IPS DF 6.9 (cell line): ENCODE data around the gene CCT8L2.
"Not testable (repeated sequence)": the region's sequence is repeated elsewhere in the genome, so short reads cannot be mapped to it uniquely, and the experiment has no call there.

Experiments used
- DNase-seq: peaks from one replicate; pipeline ENCODE4 v3.0.0-alpha.2; 2013; ENCODE audit warnings: low read depth, low spot score
- H3K27ac ChIP-seq: one replicate; pipeline ENCODE4 v1.5.1; 2013; ENCODE audit warnings: low read length, control low read depth
- H3K27me3 ChIP-seq: 2 replicates; pipeline ENCODE4 v1.6.1; 2013; ENCODE audit warnings: mild to moderate bottlenecking, low read length; ENCODE audit not compliant: control insufficient read depth, insufficient read depth
- H3K36me3 ChIP-seq: 2 replicates; pipeline ENCODE4 v1.6.1; 2013; ENCODE audit warnings: low read length; ENCODE audit not compliant: control insufficient read depth, insufficient read depth
- H3K4me1 ChIP-seq: 2 replicates; pipeline ENCODE4 v1.6.1; 2013; ENCODE audit warnings: low read length; ENCODE audit not compliant: control insufficient read depth, insufficient read depth
- H3K4me3 ChIP-seq: 2 replicates; pipeline ENCODE4 v1.5.1; 2013; ENCODE audit warnings: mild to moderate bottlenecking, low read length
- H3K9me3 ChIP-seq: 2 replicates; pipeline ENCODE4 v1.6.1; 2013; ENCODE audit warnings: low read length, inconsistent platforms; ENCODE audit not compliant: control insufficient read depth, insufficient read depth
- WGBS: extraction: QIAGEN DNeasy Blood & Tissue Kit; methylation state at CpG from one replicate; pipeline ENCODE4 v1.1.7; 2013; ENCODE audit warnings: mixed read lengths, missing lambda C conversion rate; ENCODE audit not compliant: insufficient read length, insufficient coverage; 5-methylcytosine and 5-hydroxymethylcytosine counted together

Gene CCT8L2

DNA sequence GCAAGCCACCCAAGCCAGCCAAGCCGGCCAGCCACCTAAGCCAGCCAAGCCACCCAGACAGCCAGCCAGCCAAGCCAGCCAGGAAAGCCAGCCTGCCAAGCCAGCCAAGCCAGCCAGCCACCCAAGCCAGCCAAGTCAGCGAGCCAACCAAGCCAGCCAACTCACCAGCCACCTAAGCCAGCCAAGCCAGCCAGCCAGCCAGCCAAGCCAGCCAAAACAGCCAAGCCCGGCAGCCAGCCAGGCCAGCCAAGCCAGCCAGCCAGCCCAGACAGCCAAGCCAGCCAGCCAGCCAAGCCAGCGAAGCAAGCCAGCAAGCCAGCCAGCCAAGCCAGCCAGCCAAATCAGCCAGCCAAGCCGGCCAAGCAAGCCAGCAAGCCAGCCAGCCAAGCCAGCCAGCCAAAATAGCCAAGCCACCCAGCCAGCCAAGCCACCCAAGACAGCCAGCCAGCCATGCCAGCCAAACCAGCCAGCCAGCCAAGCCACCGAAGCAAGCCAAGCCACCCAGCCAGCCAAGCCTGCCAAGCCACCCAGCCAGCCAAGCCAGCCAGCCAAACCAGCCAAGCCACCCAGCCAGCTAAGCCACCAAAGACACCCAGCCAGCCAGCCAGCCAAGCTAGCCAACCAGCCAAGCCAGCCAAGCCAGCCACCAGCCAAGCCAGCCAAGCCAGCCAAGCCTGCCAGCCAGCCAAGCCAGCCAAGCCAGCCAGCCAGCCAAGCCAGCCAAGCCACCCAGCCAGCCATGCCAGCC is 27.6 kb downstream of the CCT8L2 start:
- H3K4me3 ChIP-seq, H3K27ac ChIP-seq, H3K36me3 ChIP-seq, DNase-seq, H3K27me3 ChIP-seq, H3K4me1 ChIP-seq, H3K9me3 ChIP-seq: not testable (repeated sequence)
- no CpG with 5 or more reads among the region's 6 CpGs for WGBS

- no peaks in the 10 kb centered on the region; the same call in 1 of the 2 replicates for H3K4me1 ChIP-seq
- H3K36me3 ChIP-seq, result no peaks in the 10 kb centered on the region; the same call in 1 of the 2 replicates
- no peak overlapping the region for H3K27ac ChIP-seq
- no peaks in the 10 kb centered on the region for H3K9me3 ChIP-seq
- H3K27me3 ChIP-seq, result no peaks in the 10 kb centered on the region
- no peak overlapping the region for H3K4me3 ChIP-seq
- no CpG with 5 or more reads among the region's 14 CpGs for WGBS
- DNase-seq, result no peak
Observed at GRCh38 chr22:16563555-16564520, 28.8 kb downstream of the CCT8L2 start.

DNA sequence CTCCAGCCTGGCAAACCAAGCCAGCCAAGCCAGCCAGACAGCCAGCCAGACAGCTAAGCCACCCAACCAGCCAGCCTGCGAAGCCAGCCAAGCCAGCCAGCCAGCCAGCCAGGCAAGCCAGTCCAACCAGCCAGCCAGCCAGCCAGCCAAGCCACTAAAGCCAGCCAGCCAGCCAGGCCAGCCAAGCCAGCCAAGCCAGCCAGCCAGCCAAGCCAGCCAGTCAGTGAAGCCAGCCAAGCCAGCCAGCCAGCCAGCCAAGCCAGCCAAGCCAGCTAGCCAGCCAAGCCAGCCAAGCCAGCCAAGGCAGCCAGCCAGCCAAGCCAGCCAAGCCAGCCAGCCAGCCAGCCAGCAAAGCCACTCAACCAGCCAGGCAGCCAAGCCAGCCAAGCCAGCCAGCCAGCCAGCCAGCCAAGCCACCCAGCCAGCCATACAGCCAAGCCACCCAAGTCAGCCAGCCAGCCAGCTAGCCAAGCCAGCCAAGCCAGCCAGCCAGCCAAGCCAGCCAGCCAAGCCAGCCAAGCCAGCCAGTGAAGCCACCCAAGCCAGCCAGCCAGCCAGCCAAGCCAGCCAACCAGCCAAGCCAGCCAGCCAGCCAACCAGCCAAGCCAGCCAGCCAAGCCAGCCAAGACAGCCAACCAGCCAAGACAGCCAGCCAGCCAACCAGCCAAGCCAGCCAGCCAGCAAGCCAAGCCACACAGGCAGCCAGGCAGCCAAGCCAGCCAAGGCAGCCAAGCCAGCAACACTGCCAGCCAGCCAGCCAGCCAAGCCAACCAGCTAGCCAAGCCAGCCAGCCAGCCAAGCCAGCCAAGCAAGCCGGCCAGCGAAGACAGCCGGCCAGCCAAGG is 29.7 kb downstream of the CCT8L2 start:
- no peak overlapping the region for H3K27ac ChIP-seq
- no peaks in the 10 kb centered on the region; the same call in 1 of the 2 replicates for H3K4me1 ChIP-seq
- H3K36me3 ChIP-seq, result no peaks in the 10 kb centered on the region; the same call in 1 of the 2 replicates
- DNase-seq, result no peak
- H3K9me3 ChIP-seq, result no peaks in the 10 kb centered on the region
- no peaks in the 10 kb centered on the region for H3K27me3 ChIP-seq
- H3K4me3 ChIP-seq, result no peak overlapping the region
- WGBS, result no CpG with 5 or more reads among the region's 4 CpGs

DNA sequence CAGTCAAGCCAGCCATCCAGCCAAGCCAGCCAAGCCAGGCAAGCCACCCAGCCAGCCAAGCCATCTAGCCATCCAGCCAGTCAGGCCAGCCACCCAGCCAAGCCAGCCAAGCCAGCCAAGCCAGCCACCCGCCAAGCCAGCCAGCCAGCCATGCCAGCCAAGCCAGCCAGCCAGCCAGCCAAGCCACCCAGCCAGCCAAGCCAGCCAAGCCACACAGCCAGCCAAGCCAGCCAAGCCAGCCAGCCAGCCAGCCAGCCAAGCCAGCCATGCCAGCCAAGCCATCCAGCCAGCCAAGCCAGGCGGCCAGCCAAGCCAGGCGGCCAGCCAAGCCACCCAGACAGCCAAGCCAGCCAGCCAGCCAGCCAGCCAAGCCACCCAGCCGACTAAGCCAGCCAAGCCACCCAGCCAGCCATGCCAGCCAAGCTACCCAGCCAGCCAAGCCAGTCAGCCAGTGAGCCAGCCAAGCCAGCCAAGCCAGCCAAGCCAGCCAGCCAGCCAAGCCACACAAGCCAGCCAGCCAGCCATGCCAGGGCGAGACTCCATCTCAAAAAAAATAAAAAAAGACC is 31.4 kb downstream of the CCT8L2 start:
- DNase-seq, H3K36me3 ChIP-seq, H3K27me3 ChIP-seq, H3K4me3 ChIP-seq, H3K4me1 ChIP-seq, H3K9me3 ChIP-seq, H3K27ac ChIP-seq: not testable (repeated sequence)
- no CpG with 5 or more reads among the region's 5 CpGs for WGBS

DNA sequence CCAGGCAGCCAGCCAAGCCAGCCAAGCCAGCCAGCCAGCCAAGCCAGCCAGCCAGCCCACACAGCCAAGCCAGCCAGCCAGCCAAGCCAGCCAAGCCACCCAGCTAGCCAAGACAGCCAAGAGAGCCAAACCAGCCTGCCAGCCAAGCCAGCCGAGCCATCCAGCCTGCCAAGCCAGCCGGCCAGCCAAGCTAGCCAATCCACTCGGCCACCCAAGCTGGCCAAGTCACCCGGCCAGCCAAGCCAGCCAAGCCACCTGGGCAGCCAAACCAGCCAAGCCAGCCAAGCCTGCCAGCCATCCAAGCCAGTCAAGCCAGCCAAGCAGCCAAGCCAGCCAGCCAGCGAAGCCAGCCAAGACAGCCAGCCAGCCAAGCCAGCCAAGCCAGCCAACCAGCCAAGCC is 32.0 kb downstream of the CCT8L2 start:
- H3K4me1 ChIP-seq, DNase-seq, H3K4me3 ChIP-seq, H3K9me3 ChIP-seq, H3K36me3 ChIP-seq, H3K27me3 ChIP-seq, H3K27ac ChIP-seq: not testable (repeated sequence)
- WGBS, result no CpG with 5 or more reads among the region's 5 CpGs

DNA sequence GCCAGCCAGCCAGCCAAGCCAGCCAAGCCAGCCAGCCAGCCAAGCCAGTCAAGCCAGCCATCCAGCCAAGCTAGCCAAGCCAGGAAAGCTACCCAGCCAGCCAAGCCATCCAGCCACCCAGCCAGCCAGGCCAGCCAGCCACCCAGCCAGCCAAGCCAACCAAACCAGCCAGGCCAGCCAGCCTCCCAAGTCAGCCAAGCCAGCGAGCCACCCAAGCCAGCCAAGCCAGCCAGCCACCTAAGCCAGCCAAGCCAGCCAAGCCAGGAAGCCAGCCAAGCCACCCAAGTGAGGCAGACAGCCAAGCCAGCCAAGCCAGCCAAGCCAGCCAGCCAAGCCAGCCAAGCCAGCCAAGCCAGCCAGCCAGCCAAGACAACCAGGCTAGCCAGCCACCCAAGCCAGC is 32.6 kb downstream of the CCT8L2 start:
- H3K4me1 ChIP-seq, H3K36me3 ChIP-seq, H3K27ac ChIP-seq, H3K4me3 ChIP-seq, H3K27me3 ChIP-seq, H3K9me3 ChIP-seq, DNase-seq: not testable (repeated sequence)
- WGBS, result no CpG with 5 or more reads among the region's 1 CpG

DNA sequence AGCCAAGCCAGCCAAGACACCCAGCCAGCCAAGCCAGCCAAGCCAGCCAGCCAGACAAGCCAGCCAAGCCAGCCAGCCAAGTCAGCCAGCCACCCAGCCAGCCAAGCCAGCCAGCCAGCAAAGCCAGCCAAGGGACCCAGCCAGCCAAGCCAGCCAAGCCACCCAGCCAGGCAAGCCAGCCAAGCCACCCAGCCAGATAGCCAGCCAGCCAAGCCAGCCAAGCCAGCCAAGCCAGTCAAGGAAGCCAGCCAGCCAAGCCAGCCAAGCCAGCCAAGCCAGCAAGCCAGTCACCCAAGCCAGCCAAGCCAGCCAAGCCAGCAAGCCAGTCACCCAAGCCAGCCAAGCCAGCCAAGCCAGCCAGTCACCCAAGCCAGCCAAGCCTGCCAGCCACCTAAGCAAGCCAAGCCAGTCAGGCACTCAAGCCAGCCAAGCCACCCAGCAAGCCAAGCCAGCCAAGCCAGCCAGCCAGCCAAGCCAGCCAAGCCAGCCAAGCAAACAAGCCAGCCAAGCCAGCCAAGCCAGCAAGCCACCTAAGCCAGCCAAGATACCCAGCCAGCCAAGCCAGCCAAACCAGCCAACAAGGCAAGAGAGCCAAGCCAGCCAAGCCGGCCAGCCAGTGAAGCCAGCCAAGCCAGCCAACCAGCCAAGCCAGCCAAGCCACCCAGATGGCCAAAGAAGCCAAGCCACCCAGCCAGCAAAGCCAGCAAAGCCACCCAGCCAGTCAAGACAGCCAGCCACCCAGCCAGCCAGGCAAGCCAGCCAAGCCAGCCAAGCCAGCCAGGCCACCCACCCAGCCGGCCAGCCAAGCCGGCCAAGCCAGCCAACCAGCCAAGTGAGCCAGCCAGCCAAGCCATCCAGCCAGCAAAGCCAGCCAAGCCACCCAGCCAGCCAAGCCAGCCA is 33.3 kb downstream of the CCT8L2 start:
- H3K27me3 ChIP-seq, result no peaks in the 10 kb centered on the region
- no peak overlapping the region for H3K4me3 ChIP-seq
- no peak for DNase-seq
- no peaks in the 10 kb centered on the region; the same call in 1 of the 2 replicates for H3K4me1 ChIP-seq
- no CpG with 5 or more reads among the region's 3 CpGs for WGBS
- H3K36me3 ChIP-seq, result no peaks in the 10 kb centered on the region; the same call in 1 of the 2 replicates
- peaks cover 2% of the 10 kb centered on the region; the same call in 1 of the 2 replicates for H3K9me3 ChIP-seq
- no peak overlapping the region for H3K27ac ChIP-seq

GRCh38 chr22:16558376-16558945 is 34.1 kb downstream of the CCT8L2 start:
- no CpG with 5 or more reads among the region's 4 CpGs for WGBS
- not testable (repeated sequence) for H3K4me3 ChIP-seq, H3K9me3 ChIP-seq, DNase-seq, H3K36me3 ChIP-seq, H3K27ac ChIP-seq, H3K4me1 ChIP-seq, H3K27me3 ChIP-seq

DNA sequence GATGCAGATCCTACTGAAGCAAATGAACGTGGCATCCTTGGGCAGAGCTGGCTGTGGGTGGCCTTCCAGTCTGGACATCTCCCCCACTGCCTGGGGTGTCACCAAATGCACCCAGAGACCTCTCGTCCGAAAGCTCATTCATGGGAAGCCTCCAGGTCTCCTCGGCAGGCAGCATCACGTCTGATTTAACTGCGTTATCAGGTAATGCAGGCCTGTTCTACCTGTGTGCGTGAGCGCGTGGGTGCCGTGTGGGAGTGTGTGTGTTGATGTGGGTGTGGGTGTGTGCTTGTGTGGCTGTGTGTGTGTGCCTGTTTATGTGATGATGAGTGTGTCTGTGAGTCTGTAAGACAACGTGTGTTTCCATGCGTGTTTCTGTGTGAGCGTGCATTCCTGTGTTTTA is 35.1 kb downstream of the CCT8L2 start:
- H3K4me3 ChIP-seq, H3K27ac ChIP-seq, H3K4me1 ChIP-seq, H3K27me3 ChIP-seq, H3K9me3 ChIP-seq, DNase-seq, H3K36me3 ChIP-seq: not testable (repeated sequence)
- no CpG with 5 or more reads among the region's 13 CpGs for WGBS
